GM21423 (cell line): ENCODE measurements around the gene KCTD16.

ENCODE experiments used
- ATAC-seq: cut with Tn5 transposase; IDR thresholded peaks from one replicate; pipeline ENCODE4 v1.9.1; 2021; ENCODE audit warnings: mild to moderate bottlenecking, moderate library complexity; ENCODE audit not compliant: unreplicated experiment

Gene KCTD16

DNA sequence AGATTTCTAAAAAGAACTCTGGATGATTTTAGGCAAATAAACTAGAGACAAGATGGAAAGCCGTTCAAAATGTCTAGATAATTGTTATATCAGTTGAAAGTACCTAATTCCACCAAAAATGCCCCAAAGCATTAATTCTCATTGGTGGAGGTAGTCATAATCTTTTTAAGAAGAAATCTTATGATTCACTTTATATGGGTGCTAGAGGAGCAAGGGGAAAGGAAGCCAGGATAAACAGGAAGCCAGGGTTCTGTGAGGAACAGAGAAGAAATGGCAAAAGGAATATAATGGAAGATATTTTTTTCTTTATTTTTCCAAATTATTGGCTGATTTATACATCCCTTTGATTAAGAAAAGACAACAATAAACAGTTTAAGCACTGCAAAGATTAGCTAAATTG lies 8.0 kb upstream of the KCTD16 start:
- no peak for ATAC-seq

GRCh38 chr5:144166696-144167095 lies 4.0 kb upstream of the KCTD16 start:
- ATAC-seq, result no peak

- no peak for ATAC-seq
These were observed 2.7 kb upstream of the KCTD16 start for GRCh38 chr5:144167998-144168397.

GRCh38 chr5:144169904-144170275 lies 783 bp upstream of the KCTD16 start:
- no peak for ATAC-seq

- no peak for ATAC-seq
These were observed 3.1 kb downstream of the KCTD16 start for GRCh38 chr5:144173766-144174165.

DNA sequence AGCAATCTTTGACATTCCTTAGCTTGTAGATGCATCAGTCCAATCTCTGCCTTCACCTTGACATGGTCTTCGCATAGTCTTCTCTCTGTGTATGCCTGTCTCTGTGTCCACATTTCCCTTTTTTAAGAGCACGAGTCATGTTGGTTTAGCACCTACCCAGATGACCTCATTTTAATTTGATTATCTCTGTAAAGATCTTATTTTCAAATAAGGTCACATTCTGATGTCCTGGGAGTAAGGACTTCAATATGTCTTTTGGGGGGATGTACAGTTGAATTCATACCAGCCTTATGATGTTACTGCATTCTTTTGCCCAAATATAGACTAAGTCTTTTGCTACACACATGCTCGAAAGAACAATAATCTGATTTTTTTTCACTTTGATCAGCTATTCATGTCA lies 6.9 kb downstream of the KCTD16 start:
- ATAC-seq, result no peak

DNA sequence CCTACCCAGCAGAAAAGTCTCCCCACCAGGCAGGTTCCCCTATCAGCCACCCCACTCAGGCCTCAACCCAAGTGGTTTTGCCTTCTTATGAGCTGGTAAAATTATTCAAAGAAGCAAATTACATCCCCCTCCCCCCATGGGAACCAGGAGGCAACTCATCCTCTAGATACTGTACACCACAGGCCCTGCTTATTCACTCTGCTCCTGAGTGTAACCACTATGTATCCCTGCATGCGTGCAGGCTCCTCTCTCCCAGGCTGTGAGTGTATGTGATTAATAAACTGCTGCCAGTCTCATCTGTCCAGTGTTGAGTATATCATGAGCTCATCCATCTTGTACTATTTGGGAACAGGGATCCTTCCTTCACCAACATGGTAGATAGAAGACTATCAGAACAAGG lies 8.6 kb downstream of the KCTD16 start:
- ATAC-seq, result no peak

DNA sequence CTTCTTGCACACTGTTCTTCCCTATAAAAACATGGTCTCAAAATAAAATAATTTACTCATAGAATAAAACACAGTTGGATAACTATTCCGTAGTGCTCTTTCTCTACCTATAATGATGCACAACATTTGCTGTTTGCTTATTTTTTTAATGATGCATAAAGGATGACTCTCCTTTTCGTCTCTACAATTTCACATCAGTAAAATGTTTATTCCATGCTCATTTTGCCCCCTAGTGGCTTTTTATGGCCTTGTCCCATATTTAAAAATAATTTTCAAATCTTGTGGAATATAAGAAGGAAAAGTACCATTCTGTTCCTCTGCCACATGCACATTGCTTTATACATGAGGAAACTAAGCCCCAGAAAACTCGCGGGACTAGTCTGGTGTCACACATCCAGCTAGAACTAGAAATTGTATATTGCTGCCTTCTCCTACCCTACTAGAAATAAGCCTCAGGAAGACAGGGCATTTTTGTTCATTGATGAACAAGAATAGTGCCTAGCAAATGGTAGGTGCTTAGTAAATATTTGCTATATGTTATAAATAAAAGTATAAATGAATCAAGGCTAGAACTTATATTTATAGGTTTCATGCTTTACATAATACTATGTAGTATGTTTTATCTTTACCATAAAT lies 12.7 kb downstream of the KCTD16 start:
- no peak for ATAC-seq

GRCh38 chr5:144187699-144188294 lies 17.1 kb downstream of the KCTD16 start:
- peak; percentile 83 for ATAC-seq

GRCh38 chr5:144189800-144190429 lies 19.2 kb downstream of the KCTD16 start:
- ATAC-seq, result peak; percentile 41

DNA sequence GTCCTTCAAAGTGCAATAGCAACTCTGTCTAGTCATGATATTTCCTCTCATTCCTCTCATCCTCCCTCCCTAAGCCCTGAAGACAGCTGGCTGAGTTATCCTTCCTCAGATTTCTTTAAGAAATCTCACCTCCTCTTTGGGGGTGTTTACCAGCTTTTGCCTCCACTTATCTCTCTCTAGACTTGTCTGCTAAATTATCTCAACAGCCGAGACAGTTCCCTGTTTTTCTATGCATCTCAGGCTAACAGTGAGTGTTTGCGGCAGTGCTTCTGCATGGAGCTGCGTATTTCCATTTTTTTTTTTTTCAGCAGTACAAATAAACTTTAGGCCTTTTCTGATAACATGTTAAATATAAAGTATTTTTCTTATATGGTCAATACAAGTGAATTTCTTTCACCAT lies 20.9 kb downstream of the KCTD16 start:
- no peak for ATAC-seq

GRCh38 chr5:144191998-144192397 lies 21.3 kb downstream of the KCTD16 start:
- ATAC-seq, result peak; percentile 87

DNA sequence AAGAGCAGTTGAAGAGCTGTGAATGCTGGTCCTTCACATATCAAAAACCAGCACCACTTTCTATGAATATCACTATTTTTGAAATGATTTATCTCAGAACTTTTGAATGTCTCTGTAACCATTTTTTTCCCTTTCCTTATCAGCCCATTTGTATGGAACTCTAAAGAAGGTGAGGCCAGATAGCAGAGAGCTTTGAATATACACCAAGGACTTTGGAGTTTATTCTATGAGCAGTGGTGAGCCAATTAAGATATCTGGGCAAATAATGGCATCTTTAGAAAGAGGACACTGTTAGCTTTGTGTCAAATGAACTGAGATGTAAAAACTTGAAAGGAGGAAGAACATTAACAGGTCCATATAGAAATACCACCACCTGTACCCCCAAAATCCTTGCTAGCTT lies 22.0 kb downstream of the KCTD16 start:
- ATAC-seq, result no peak

DNA sequence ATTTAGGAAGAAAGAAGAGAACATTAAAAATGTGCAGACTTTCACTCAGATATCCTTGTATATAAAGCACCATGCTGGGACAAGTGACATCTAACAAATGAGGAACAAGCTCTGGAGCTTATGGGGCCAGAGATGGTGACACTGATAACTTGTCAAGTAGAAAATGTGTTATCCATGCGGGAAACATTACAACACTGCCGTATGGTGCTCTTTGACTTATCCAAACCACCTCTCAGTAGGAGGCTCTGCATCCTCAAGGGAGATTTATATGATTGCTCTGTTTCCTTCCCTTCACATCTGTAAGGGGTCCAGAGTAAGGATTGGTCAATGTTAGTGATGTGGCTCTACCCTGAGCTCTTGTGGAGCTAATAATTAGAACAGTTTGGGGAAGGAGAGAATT lies 23.5 kb downstream of the KCTD16 start:
- ATAC-seq, result no peak

DNA sequence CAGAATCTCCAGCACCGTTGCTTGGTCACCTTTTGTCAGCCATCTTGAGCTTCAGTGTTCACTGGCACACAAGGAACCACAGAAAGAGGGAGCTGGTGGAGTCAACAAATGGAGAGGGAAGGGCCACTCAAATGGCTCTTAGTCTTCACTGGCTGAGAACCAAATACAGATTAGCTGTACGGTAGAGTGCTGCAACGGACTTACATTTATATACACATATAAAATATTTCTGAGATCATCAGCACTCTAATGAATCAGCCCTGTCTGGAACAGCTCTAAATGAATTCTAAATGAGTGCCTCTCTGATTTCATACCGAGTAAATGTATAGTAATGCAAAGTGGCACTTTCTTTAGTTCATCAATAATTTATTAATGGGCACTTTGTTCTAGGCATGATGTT lies 24.8 kb downstream of the KCTD16 start:
- ATAC-seq, result no peak

DNA sequence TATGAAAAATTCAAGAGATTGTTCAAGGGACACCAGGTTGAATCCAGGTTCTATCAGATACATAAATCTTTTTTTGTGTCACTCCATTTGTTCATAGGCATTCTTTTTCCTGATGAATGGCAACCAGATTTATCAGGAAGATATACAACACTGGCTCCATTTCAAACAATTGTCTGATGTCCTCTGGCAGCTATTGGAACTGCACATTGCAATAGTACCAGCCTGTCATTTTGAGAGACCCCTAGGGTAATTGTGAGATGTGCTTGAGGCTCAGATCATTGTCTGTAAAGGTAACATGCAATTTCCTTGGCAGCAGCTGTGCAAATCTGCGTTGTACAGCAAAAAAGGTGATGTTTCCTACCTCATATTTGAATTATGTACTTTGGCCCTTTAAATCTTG lies 25.9 kb downstream of the KCTD16 start:
- ATAC-seq, result no peak

DNA sequence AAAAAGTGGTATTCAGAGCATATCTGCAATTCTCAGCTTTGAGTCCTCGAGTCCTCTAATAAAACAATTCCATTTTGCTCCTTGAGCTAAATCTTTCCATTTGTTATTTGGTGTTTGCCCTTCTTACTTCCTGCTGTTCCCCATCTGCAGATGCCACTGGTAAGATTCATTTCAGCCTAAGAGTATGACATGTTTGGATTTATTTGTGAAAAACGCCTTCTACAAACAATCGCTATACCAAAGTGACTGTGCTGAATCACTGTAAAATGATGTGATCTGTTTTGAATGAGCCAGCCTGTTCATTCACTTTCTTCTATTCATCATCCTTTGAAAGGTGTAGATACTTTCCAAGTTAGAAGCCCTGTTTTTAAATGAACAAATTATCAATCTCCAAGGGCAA lies 27.7 kb downstream of the KCTD16 start:
- ATAC-seq, result no peak

GRCh38 chr5:144201588-144201987 lies 30.9 kb downstream of the KCTD16 start:
- no peak for ATAC-seq

DNA sequence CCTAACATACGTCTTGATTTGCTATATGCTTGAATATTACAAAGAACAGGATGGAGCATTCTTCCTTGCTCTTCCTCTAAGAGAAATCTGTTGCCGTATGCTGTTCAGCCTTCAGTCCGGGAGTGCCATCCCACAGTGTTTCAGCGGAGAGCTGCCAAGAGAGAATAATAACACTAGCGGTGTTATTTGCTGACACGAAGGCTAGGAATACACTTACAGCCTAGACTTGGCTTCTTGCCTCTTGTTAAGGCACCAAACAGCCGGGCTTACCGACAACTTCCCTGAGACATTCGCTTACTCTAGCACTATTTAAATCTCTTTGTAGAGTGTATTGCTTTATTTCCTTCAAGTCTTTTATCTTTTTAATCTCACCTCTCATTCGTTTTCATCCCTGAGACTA lies 31.4 kb downstream of the KCTD16 start:
- ATAC-seq, result no peak

- ATAC-seq, result no peak
These were observed 32.1 kb downstream of the KCTD16 start for GRCh38 chr5:144202726-144203125.

GRCh38 chr5:144203750-144204596 lies 33.3 kb downstream of the KCTD16 start:
- peak; percentile 84 for ATAC-seq

- no peak for ATAC-seq
These were observed 34.5 kb downstream of the KCTD16 start for GRCh38 chr5:144205141-144205551.
